GM13977 (cell line): ENCODE data around the gene RIC8A.

Experiments used
- DNase-seq: peaks from one replicate; pipeline ENCODE4 v3.0.0; 2012; ENCODE audit warnings: low spot score
- CTCF ChIP-seq: IDR thresholded peaks from 2 replicates; pipeline ENCODE4 v1.5.1; 2012; ENCODE audit warnings: mild to moderate bottlenecking, control low read depth; ENCODE audit not compliant: insufficient read depth; ENCODE audit errors: extremely low read depth, missing control alignments
- in situ Hi-C: fragments of 300-500 bp; cut with MboI; formaldehyde crosslinking; loops from one replicate; pipeline ENCODE4 v1.12.0; 2022; ENCODE audit warnings: low sequenced_read_pairs, low pct_unique_long_range_greater_than_20kb, mixed read lengths, inconsistent platforms; ENCODE audit not compliant: unreplicated experiment

The RIC8A gene

GRCh38 chr11:210803-211180 is 3.3 kb downstream of the RIC8A start:
- no peak for TF ChIP-seq CTCF
- in situ Hi-C loops = no loop called here
- no peak for DNase-seq

GRCh38 chr11:211295-211694 is 3.8 kb downstream of the RIC8A start:
- TF ChIP-seq CTCF = no peak
- no peak for DNase-seq
- in situ Hi-C loops = no loop called here

- no peak for DNase-seq
- in situ Hi-C loops = no loop called here
- no peak for TF ChIP-seq CTCF
These were observed 4.2 kb downstream of the RIC8A start for GRCh38 chr11:211741-212140.

- TF ChIP-seq CTCF = no peak
- in situ Hi-C loops = no loop called here
- no peak for DNase-seq
These were observed 4.9 kb downstream of the RIC8A start for GRCh38 chr11:212150-213100.

- in situ Hi-C loops = no loop called here
- TF ChIP-seq CTCF = no peak
- no peak for DNase-seq
These were observed 5.6 kb downstream of the RIC8A start for GRCh38 chr11:213111-213510.

- in situ Hi-C loops = no loop called here
- no peak for TF ChIP-seq CTCF
These were observed 6.6 kb downstream of the RIC8A start for GRCh38 chr11:214083-214482.

More at GRCh38 chr11:214083-214482, 6.6 kb downstream of the RIC8A start:
- no peak for DNase-seq
